Endometrium (tissue), 2 donors: ENCODE data around the gene GPR37L1.

Source experiments
- FAIRE-seq: peaks from 2 replicates; lab custom pipeline; 2012; peaks lifted over from hg19 to GRCh38; lab: Jason Lieb, UNC
- donor health status: control.
- donor health status: control.

GPR37L1 gene

GRCh38 chr1:202122639-202123335 is at the start of gene GPR37L1:
TSS of gene GPR37L1 (plus strand) at chr1:202122917. CDS start at chr1:202122964, 47 bp downstream.
- FAIRE-seq: no peak

DNA sequence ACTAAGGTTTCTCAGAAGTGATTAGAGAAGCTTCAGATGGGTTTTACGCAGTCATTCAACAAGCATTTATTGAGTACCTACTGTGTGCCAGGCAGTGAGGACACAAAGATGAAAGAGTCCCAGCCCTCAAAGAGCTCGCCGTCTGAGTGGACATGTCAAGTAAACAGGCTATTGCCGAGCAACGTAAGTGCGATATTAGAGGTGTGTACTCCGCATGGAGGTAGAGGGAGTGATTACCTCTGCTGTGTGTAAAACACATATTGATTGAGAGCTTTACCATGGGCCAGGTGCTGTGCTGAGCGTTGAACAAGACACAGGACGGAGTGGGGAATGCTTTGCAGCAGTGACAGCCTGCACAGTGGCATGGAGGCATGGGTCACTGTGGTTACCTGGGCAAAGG is 49.5 kb upstream of the GPR37L1 start:
- FAIRE-seq: no peak

GRCh38 chr1:202074985-202075384 is 47.7 kb upstream of the GPR37L1 start:
- FAIRE-seq: no peak

GRCh38 chr1:202075389-202075788 is 47.3 kb upstream of the GPR37L1 start:
- FAIRE-seq: no peak

- FAIRE-seq: no peak
Observed at GRCh38 chr1:202076050-202076511, 46.6 kb upstream of the GPR37L1 start.

GRCh38 chr1:202078241-202078640 is 44.5 kb upstream of the GPR37L1 start:
- no peak for FAIRE-seq

DNA sequence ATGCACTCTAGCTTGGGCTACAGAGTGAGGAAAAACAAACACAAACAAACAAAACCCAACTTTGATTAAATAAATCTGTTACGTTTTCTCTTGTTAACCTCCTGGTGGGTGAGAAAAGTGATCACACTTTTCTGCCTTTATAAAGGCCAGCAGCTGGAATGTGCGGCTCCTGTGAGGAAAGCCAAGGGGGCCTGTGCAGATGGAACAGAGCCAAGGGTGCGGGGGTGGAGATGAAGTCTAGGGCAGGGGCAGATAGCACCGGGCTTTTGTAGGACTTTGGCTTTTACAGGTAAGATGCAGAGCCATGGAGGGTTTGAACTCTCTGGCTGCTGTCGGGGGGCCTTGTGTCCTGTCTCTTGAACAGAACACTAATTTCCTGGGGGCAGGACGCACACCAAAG is 40.7 kb upstream of the GPR37L1 start:
- no peak for FAIRE-seq

DNA sequence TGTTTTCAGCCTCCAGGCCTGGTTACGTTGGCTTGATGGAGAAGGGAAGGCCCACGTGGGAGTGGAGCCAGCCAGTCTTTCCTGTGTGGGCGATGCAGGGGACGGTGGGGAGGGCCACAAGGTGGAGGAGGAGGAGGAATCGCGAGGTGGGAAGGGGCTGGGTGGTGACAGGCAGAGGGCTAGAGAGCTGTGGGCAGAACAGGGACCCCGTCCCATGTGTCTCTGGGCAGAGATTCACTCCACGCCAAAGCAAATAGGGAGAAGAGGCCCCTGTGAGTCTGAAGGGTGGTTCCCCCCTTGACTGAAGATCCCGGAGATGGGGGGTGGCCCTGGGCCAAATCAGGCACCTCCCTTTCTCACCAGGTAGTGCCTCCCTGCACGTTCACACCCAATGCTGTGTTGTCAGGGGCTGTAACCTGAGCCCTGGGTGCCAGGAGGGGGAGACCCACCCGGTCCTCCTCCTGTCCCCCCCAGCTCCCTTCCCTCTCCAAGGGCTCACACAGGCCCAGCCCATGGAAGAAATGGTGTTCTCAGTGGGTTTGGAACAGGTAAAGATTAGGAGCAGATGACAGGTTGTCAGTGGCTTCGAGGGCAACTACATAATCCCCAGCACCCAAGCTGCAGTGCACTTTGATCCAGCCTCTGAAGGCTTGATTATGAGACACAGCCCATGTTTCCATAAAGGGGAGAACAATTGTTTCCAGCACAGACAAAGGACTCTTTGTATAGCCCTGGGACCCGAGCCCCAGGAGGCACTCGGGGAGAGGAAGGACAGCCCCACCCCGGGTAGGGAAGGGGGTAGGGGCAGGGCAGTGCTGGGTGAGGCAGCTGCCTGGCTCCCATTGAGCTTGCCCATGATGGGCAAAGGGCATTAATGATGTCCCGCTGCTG is 37.7 kb upstream of the GPR37L1 start:
- FAIRE-seq: no peak

- FAIRE-seq: no peak
Observed at GRCh38 chr1:202085682-202086373, 36.9 kb upstream of the GPR37L1 start.

DNA sequence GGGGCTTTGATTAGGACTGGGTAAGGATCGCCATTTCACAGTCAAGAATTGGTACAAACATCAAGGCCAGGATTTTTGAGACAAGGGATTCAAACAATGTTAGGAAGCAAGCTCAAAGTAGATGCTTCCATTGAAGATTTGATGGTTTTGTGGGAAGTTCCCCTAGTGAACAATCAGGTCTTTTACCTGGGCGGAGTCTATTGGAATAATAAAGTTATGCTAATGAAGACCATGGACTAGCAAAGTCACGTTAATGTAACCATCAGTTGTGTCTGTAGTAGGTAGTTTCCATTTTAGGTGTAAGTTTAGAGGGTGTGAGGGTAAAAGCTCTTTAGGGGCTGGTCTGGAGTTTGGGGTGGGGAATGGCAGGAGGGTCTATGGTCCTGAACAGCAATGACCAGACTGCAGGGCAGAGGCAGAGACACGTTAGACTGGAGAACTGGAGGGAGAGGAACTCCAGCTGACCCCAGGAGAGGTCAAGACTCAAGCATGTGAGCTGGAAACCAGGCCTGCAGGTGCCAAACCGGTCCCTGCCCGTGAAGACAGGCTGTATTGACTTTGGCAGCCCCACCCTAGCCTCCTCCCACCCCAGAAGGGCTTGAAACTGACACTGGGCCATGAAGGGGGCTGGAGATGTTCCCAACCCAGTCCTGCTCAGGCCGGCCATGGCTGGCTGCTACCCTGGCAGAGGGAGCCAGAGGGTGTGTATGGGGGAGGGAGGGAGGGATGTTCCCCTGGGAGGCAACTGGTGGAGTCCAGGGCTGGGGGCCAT is 36.0 kb upstream of the GPR37L1 start:
- FAIRE-seq: no peak

DNA sequence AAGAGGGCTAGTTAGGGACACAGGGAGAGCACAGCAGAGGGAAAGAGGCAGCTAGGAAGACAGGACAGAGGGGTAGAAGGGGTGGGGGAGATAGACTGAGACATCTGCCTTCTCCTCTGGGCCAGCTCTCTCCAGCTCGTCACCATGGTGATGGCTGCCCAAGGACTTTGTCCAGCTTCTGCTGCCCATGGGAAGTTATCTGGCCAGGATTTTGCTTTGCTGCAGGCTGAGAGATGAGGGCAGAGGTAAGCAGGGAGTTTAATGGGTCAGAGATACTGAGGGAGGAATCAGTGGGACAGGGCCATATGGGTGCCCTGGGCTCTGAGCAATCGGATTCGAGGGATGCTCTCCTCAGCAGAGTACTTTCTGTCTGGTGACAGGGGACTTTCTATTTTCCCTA is 34.5 kb upstream of the GPR37L1 start:
- no peak for FAIRE-seq

DNA sequence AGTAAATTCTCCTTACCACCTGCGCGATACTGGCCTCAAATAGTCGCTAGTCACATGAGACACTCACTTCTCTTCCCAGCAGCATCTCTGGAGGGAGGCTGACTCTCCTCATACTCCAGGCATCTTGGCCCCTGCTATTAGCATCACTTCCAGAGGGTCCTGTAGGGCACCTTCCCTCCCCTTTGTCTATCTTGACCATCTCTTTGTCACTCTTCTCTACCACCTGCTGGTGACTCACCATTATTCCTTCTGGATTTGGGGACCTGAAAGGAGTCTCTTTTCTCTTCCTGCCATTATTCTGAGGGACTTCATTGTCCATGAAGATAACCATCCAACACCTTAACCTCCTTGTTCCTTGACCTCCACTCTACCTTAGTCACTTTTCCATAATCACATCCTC is 31.7 kb upstream of the GPR37L1 start:
- FAIRE-seq: no peak

- no peak for FAIRE-seq
Observed at GRCh38 chr1:202093858-202094257, 28.9 kb upstream of the GPR37L1 start.

GRCh38 chr1:202101184-202101583 is 21.5 kb upstream of the GPR37L1 start:
- FAIRE-seq: no peak

DNA sequence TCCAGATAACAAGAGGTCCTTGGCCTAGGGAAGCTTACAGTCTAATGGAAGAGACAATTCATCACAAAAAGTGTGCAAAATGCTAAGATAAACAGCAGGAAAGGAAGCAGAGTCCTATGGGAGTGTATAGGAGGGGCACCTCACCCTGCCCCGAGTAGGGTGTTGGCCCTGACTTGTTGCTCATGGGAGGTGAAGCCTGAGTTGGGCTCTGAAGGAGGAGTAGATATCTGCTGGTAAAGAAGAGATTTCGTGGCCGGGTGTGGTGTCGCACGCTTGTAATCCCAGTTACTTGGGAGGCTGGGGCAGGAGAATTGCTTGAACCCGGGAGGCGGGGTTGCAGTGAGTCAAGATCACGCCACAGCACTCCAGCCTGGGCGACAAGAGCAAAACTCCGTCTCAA is 18.6 kb upstream of the GPR37L1 start:
- no peak for FAIRE-seq

DNA sequence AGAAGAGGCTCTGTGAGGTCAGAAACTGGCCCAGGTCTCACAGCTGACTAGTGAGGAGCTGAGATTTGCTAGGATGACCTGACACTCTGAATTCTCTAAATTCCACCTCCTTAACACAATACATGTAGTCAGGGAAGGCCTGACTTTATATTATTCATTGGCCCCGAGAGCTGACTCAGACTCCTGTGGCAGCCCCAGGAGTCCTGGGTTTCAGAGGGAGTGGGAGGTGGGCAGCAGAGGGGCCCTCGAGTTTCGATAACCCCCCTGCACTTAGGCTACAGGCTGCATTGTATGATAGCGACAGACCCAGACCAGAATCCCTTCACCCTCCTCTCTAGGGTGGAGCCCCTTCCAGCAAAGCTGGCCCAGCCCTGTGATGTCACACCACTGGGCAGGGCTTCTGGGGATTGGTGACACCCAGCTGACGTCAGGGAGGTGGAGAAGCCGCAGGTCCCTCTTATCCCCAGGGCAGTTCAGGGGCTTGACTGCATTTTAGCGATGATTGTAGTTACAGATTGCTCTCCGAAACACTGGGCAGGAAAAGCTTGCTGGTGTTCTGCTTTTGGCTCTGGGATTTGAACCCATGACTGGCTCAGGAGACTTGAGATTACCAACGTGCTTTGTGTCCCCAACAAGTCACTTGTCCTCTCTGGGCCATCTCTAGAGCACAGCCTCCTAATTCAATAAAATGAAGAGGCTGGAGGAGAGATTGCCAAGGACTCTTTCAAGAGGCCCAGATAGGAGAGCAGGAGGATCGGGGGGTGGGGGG is 17.0 kb upstream of the GPR37L1 start:
- no peak for FAIRE-seq

- no peak for FAIRE-seq
Observed at GRCh38 chr1:202106340-202107254, 16.1 kb upstream of the GPR37L1 start.

GRCh38 chr1:202107321-202107761 is 15.4 kb upstream of the GPR37L1 start:
- no peak for FAIRE-seq

GRCh38 chr1:202107801-202108731 is 14.7 kb upstream of the GPR37L1 start:
- FAIRE-seq: no peak
